Measurements from ENCODE around the gene QRSL1.
"Not testable (repeated sequence)": the region's sequence is repeated elsewhere in the genome, so short reads cannot be mapped to it uniquely, and the experiment has no call there.

Gene QRSL1, protein sequence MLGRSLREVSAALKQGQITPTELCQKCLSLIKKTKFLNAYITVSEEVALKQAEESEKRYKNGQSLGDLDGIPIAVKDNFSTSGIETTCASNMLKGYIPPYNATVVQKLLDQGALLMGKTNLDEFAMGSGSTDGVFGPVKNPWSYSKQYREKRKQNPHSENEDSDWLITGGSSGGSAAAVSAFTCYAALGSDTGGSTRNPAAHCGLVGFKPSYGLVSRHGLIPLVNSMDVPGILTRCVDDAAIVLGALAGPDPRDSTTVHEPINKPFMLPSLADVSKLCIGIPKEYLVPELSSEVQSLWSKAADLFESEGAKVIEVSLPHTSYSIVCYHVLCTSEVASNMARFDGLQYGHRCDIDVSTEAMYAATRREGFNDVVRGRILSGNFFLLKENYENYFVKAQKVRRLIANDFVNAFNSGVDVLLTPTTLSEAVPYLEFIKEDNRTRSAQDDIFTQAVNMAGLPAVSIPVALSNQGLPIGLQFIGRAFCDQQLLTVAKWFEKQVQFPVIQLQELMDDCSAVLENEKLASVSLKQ

DNA sequence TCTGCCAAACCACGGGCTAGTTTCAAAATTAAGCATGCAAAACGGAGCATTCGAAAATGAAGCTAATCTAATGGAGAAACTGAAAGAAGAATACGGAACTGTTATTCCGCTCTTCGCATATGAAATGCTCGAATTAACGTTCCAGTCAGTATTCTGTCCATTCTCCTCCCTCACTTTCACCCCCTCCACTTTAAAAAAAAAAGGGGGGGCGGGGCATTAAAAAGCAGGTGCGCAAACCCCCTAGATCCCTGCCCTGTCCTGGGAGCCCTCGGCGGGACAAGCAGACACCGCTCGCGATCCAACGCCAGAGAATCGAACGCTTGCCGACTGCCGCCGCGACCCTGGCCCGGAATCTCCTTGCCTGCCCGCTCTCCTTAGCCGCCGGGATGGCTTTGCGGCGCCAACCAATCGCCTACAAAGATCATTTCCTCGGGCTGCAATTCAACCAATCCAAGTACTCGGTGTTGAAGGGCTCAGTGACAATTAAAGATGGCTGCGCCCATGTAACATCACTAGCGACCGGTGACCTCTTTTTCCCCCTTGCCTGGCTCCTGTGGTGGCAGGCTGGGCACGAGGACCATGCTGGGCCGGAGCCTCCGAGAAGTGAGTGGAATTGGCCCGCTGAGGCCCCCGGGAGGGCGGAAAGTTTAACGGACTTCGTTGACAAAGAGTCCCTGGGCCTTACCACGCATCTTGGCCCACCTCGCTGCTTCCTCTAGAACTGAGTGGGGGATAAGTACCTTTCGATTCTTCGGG lies at the start of gene QRSL1, which contains the start of gene RTN4IP1:
Gene QRSL1, plus strand, starts transcription at position 476 of the 756 bp plus-strand sequence. Its CDS starts 104 bp downstream, at position 580.
Gene RTN4IP1, minus strand, starts transcription at position 396 of the 756 bp plus-strand sequence. CDS start 477 bp downstream, outside the sequence.
- peak; percentile 97 for DNase-seq

DNA sequence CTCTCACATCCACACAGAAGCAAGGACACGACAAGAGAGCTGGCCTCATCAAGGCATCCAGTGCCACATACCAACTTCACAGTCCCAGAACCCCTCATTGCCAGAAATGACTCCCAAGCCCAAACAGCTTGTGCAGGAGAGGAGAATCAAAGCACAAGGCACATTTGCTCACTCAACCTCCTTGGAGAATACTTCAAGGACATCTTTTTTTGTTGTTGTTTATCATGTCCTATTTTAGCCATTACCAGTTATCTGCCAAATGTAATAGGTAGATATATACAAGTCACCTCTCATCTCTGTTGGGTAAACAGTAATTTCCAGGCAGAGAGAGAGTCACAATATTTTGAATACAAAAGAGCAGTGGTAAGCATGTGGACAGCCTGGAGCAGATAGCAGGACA lies 47.9 kb upstream of the QRSL1 start:
- no peak for DNase-seq

DNA sequence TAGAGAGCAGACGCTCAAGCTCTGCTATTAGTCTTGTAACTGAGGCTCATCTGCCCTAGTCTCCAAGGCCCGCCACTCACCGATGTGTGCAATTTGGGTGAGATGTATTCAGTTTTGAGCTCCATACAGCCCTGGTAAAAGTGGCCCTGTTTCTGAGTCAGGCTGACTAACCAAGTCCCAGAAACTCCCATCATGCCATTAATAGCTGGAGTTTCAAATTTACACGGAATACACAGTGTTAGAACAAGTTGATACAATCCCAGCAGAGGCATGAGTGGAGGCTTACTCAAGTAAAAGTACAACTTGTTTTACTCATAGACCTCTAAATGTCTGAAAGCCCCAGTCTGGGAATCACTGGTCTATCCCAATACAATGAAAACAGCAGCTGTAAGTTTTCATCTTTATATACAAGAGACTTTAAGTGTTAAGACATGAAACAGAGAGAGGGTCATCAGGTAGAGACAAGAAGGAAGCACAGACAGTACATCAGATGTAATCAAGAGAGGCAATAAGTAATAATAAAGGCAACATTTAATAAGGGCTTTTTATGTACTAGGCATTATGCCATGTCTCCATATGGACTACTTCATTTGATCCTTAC lies 42.5 kb upstream of the QRSL1 start:
- no peak for DNase-seq

DNA sequence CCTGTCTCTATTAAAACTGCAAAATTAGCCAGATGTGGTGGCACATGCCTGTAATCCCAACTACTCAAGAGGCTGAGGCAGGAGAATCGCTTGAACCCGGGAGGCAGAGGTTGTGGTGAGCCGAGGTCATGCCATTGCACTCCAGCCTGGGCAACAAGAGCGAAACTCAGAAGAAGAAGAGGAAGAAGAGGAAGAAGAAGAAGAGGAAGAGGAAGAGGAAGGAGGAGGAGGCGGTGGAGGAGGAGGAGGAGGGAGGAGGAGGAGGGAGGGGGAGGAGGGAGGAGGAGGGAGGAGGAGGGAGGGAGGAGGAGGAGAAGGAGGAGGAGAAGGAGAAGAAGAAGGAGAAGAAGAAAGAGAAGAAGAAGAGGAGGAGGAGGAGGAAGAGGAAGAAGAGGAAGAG lies 40.4 kb upstream of the QRSL1 start:
- not testable (repeated sequence) for DNase-seq

DNA sequence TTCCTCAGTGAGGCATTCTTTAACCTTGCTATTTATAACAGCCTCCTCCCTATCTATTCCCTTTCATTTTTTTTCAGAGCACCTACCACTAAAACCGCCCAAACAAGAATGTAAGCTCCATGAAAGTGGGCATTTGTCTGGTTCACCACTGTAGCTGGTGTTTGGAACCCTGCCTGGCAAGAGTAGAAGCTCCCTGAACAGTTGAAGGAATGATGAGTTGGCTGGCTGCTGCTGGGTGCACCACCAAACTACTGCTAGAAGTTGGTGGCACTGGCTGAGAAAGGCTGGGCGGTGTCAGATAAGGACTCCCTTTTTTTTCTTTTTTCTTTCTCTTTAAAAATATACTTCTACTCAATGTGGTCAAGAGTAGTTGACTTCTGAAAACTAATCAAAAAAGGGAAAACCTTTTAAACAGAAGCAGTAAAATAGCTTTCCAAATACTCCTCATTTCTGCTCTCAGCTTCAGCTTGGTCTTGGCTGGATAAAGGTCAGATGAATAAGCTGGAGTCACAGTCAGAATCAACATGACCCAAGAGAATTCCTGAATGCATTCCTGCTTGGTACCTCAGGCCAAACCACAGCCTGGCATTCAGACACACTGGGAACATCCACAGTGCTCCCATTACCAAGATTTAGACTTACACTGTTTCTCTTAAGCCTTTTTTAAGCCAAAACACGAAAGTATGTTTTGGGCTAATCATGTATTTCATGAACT lies 38.1 kb upstream of the QRSL1 start:
- no peak for DNase-seq

DNA sequence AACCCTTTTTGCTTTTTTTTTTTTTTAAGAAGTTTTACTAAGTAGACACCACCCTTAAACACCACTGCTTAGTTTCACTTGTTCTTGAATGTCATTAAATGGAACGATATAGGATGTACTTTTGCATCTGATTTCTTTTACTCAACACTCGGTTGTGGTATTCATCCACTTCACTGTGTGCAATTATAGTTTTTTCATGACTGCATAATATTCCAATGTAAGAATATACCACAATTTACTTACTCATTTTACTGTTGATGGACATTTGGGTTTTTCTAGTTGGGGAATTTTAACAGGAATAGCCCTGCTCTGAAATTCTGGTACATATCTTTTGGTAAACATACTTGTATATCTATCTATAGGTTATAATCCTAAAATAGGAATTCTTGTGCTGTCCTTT lies 29.9 kb upstream of the QRSL1 start:
- DNase-seq = no peak

DNA sequence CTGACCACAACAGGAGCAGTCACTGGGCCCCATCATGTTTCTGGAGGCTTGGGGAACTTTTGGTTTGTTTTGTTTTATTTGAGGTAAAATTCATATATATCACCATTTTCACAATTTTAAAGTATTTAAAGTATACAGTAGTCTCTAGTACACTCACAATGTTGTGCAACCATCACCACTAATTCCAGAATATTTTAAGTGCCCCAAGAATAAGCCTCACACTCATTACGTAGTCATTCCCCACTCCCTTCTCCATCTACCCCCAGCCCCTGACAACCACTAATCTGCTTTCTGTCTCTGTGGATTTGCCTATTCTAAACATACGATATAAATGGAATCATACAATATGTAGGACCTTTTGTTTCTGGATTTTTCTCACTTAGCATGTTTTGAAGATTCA lies 29.0 kb upstream of the QRSL1 start:
- no peak for DNase-seq

DNA sequence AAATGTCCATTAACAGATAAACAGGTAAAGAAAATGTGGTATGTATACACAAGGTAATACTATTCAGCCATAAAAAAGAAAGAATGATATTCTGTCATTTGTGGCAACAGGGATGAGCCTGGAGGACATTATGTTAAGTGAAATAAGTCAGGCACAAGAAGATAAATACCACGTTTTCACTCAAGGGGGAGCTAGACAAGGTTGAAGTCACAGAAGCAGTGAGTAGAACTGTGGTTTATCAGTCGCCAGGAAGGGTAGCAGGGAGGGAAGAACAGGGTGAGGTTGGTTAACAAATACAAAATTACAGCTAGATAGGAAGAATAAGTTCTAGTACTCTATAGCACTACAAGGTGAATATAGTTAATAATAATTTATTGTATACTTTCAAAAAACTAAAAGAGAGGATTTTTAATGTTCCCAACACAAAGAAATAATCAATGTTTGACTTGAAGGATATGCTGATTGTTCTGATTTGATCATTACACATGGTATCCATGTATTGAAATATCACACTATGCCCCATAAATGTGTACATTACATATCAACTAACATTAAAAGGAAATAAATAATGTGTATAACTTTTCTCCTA lies 21.2 kb upstream of the QRSL1 start:
- DNase-seq = peak; percentile 36

DNA sequence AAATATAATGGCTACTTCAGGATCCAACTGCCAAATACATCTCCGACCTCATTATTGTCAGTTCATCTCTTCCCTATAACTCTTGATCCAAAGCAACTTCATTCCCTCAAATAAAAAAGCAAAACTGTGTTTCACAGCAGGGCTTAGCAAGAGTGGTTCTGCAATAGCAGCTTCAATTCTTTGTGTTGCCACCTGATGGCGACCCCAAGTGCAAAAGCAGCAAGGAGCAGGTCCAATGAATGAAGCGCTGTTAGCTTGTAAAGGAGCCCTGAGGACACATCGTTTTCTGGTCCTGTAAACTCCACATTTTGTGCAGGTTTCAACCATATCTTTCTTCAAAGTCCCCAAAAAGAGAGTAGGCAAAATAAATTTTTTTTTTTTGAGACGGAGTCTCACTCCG lies 19.7 kb upstream of the QRSL1 start:
- DNase-seq = peak; percentile 19

DNA sequence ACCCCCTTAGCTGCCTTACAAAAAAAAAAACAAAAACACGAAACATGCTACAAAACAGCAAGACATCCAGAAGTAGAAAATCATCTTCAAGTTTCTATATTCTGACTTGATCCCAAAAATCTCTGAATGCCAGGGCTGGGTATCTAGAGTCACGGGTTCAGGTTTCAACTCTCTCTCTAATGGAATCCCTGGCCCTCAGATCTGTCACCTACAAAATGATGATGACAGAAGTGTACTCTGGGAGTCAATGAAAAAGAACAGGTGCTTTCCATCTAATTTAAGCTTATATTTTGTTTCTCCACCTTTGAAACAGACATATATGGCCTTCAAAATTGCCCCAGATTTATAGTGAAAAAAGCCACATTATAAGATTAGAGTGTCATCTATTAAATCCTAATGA lies 18.3 kb upstream of the QRSL1 start:
- no peak for DNase-seq

DNA sequence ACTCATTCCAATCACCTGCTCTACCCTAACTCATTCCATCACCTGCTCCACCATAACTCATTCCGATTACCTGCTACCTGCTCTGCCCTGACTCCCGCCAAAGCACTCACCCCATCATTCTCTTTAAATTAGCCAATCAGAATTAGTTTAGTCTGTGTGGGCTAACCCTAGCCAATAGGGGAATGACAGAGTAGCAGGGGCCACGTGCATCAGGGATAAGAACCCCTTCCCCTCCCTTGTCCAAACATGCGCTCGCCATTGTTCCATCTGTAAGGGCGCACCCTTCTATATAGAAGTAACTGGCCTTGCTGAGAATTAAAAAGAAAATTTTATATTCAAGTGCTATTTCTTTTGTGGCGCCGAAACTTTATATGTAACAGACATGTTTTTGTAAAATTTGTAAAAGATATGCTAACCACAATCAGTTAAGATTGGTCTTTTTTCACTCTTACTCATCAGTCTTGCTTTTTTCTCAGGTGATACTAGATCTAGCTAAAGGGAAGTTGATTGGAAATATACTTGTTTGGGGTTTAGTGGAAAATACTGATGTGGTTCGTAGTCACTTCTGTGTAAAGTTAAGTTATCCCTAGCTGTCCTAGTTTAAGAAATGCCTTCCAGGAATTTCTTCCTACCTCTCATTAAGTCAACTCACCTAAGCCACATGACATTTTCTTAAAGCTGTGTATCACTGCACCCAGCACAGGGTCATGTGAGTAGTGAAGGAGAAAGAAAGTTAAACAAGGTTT lies 16.5 kb upstream of the QRSL1 start:
- no peak for DNase-seq

DNA sequence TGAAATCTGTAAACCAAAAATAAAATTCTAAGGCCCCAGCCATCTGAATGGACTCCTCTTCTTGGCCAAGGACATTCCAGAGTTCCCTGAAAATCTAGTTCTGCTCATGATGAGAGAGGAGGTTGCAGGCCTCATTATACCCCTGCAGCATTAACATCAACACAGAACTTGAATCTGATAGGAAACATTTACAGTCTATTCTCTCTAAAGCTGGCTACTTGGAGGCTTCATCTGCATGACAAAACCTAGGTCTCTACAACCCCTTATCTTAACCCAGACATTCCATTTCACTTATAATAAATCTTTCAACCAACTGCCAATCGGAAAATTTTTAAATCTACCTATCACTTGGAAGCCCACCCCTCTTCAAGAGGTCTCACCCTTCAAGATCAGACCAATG lies 15.8 kb upstream of the QRSL1 start:
- no peak for DNase-seq

DNA sequence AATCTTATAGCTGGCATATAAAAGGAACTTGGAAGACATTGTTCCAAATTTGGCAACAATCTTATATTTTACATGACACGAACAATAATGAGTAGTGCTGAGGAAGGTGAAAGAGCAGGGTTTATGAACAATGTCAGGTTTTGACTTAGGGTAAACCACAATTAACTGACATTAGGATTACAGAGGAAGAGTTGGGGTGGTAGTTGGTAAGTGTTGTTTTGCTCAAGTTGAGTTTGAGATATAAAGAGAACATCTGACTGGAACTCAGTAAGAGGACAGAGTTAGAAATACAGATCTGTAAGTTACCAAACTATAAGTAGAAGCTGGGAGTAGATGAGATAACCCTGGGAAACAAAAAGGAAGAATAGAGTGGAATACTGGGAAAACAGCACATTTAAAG lies 15.2 kb upstream of the QRSL1 start:
- no peak for DNase-seq

DNA sequence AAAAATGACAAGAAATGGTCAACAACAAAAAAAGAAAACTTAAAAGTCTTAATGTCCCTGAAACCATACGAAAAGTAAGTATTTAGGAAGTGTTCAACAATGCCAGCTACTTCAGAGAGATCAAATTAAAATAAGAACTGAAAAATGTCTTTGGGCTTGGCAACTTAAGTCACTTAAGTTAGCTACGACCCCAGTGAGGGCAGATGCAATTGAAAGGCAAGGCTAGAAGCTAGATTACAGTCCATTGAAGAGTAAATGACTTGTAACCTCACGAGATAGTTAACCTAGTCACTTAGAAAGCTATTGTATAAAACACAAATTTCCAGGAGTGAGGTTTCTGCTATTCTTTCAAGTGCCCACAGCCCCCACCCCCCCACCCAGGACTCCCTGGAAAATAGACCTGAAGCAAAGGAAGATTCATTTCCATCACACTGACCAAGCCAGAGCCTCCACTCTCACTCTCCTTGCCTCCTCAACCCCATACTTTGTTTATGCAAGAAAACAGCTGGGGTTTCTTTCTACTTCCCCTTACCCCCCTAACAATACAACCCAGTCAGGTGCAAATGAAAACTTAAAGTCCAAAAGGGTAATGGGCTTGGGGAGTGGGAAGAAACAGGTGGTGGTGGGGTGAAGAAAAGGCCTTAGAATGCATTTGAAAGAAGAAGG lies 14.7 kb upstream of the QRSL1 start:
- no peak for DNase-seq

DNA sequence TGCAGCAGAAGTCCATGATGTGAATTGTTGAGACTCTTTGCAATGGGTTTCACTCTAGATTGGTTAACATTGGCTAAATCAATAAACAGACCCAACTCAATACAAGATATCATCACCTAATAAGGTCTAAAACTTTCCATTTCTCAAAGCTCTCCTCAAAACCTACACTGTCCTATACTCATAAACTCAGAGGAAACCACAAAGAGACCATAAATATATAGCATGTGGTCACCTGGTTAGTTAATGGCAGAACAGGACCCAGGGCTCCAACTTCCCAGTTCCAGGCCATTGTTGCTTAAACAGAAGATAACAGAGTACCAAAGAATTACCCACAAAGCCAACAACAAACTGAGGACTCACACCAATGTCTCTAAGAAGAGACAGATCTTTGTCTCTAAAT lies 12.1 kb upstream of the QRSL1 start:
- DNase-seq = no peak

DNA sequence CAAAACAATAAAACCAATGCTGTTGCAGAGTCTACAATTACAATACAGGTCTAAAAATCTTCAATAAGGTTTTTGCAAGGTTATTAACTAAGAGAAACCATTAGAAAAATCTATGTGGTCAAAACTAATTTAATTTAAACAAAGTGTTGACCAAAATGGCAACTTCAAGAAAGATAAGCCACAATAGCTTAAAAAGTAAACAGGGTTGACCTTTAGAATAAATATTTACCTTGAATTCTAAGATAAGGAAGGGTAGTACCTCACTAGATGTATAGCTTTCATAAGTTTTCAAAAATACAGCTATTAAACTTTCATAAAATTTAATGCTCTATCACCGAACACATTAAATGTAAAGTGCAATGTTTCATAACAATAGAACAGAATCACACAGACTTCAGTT lies 11.5 kb upstream of the QRSL1 start:
- no peak for DNase-seq

DNA sequence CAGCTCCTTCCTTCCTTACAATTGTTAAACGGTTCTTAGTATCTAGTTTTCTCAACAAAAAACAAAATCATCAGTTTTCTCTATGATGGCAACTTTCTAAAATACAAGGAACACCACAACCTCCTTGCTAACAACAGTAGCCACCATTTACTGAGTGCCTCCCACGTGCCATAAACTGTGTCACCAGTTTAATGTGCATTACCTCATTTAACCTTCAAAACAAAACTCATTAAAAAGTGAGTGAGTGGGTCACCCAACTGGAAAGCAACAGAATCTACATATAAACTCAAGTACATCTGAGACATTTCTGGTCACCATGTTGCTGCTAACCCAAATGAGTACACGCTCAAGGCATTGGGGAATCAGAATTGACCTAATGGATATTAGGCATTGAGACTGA lies 11.1 kb upstream of the QRSL1 start:
- no peak for DNase-seq

DNA sequence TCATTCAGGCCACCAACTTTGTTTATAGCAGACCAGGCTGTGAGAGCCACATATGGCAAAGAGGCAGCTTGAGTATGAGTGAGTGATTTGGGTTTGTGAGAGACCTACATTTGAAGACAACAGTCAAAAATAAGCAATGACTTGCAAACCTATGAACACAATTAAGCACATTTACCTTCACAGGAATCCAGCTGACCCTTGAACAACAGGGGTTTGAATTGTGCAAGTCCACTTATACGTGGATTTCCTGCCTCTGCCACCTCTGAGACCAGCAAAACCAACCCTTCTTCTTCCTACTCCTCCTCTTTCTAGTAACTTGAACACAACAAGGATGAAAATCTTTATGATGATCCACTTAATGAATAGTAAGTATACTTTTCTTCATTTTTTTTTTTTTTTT lies 10.2 kb upstream of the QRSL1 start:
- DNase-seq = no peak

DNA sequence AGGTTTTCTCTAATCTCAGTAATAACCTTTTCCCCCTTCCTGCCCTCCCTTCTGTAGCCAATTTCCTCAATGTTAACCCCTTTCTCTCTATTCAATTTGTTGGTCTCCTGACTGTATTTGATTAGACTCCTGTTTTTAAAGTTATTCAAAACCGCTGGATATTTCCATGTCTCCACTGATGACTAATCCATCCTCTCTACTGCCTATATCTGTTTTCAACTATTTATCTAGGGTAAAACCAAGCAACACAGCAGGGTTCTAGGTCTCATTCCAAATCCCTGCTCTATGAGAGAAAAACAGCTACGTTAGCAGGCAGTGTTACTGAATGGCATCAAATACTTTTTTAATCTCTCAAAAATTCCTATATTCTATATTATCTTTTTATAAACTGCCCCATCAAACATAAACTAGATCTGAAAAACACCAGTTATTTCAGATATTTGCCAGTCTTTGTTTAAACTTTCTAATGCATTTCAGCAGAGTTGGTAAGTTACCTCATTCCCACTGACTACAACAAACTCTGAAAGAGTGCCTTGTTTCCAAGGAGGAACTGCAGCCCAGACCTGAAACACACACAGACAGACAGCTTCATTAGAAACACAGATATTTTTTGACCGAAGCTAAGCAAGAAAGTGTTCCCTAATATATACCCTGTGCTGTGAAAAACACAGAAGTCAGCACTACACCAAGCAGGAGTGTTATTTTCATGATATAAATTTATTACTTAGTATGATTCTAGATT lies 8.3 kb upstream of the QRSL1 start:
- DNase-seq = no peak

DNA sequence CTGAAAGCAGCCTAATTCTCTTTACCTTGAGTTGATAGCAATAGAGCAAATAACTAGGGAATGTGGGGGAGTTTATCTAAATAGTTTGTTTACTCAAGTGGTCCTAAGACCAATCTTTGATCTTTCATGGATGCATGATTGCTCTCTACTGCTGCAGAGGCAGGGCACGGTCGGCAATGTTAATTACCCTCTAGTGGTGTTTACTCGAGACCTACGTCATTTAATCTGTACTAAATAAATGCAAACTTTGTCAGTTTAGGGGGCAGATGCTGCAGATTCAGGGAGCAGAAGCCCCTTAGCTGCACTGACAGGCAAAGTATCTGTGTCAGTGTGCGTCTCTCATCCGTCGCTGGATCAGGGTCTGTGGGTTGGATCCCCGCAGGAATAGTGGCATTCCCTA lies 7.0 kb upstream of the QRSL1 start:
- DNase-seq = no peak
